MM.1S (cell line): ENCODE data around the gene ZNF791.

Experiments used
- DNase-seq: peaks from one replicate; pipeline ENCODE4 v3.0.0-alpha.2; 2015
- H2AFZ ChIP-seq: fragments of 300-600 bp; sonication (generic); 2 replicates; pipeline ENCODE4 v1.6.0; 2016; ENCODE audit warnings: antibody characterized with exemption, low read length
- H3F3A ChIP-seq: fragments of 300-600 bp; sonication (generic); 2 replicates; pipeline ENCODE4 v1.6.1; 2016; ENCODE audit warnings: mild to moderate bottlenecking, antibody characterized with exemption, low read length, moderate library complexity, mixed read lengths; ENCODE audit not compliant: insufficient read depth
- H3K27ac ChIP-seq: fragments of 300-600 bp; sonication (generic); 2 replicates; pipeline ENCODE4 v1.5.1; 2016; ENCODE audit warnings: mild to moderate bottlenecking, low read length
- H3K27me3 ChIP-seq: fragments of 300-600 bp; sonication (generic); replicated peaks from 2 replicates; pipeline ENCODE4 v1.6.0; 2016; ENCODE audit warnings: low read length; ENCODE audit not compliant: insufficient read depth
- H3K36me3 ChIP-seq: fragments of 300-600 bp; sonication (generic); replicated peaks from 2 replicates; pipeline ENCODE4 v1.6.1; 2016; ENCODE audit warnings: mild to moderate bottlenecking, low read length, mixed read lengths; ENCODE audit not compliant: insufficient read depth
- H3K4me1 ChIP-seq: fragments of 300-600 bp; sonication (generic); 2 replicates; pipeline ENCODE4 v1.6.1; 2016; ENCODE audit warnings: low read length, mixed read lengths
- H3K4me2 ChIP-seq: fragments of 300-600 bp; sonication (generic); 2 replicates; pipeline ENCODE4 v1.6.0; 2016; ENCODE audit warnings: low read depth, low read length
- H3K4me3 ChIP-seq: fragments of 300-600 bp; sonication (generic); 2 replicates; pipeline ENCODE4 v1.5.1; 2016; ENCODE audit warnings: low read length, mixed read lengths
- H3K79me2 ChIP-seq: fragments of 300-600 bp; sonication (generic); 2 replicates; pipeline ENCODE4 v1.6.1; 2016; ENCODE audit warnings: mixed run types, low read length, mixed read lengths
- H3K9ac ChIP-seq: fragments of 300-600 bp; sonication (generic); 2 replicates; pipeline ENCODE4 v1.6.1; 2016; ENCODE audit warnings: low read length, mixed read lengths
- H3K9me2 ChIP-seq: fragments of 300-600 bp; sonication (generic); replicated peaks from 2 replicates; pipeline ENCODE4 v1.6.1; 2016; ENCODE audit warnings: mild to moderate bottlenecking, low read length, mixed read lengths; ENCODE audit not compliant: insufficient read depth
- H3K9me3 ChIP-seq: fragments of 300-600 bp; sonication (generic); replicated peaks from 2 replicates; pipeline ENCODE4 v1.6.1; 2016; ENCODE audit warnings: mild to moderate bottlenecking, low read length, mixed read lengths; ENCODE audit not compliant: insufficient read depth
- H4K20me1 ChIP-seq: fragments of 300-600 bp; sonication (generic); 2 replicates; pipeline ENCODE4 v1.6.1; 2016; ENCODE audit warnings: mild to moderate bottlenecking, low read length, moderate library complexity, mixed read lengths; ENCODE audit not compliant: insufficient read depth
- EZH2 ChIP-seq: fragments of 300-600 bp; sonication (generic); optimal IDR thresholded peaks from 2 replicates; pipeline ENCODE3; 2017; ENCODE audit warnings: low read depth, mild to moderate bottlenecking, antibody characterized with exemption, low read length, mixed read lengths
- EZH2phosphoT487 ChIP-seq: fragments of 300-600 bp; sonication (generic); IDR thresholded peaks from 2 replicates; pipeline ENCODE4 v1.6.1; 2018; ENCODE audit warnings: antibody characterized with exemption, low read length
- TF ChIP-seq, protein P1 (sequence below): fragments of 300-600 bp; sonication (generic); IDR thresholded peaks from 2 replicates; pipeline ENCODE4 v1.5.1; 2016; ENCODE audit warnings: antibody characterized with exemption, low read length, mixed read lengths

The ZNF791 gene

GRCh38 chr19:12580180-12580694 lies 30.5 kb upstream of the ZNF791 start:
- Histone ChIP-seq H3K4me3 (no peak overlapping the region), H3K9ac (no peak overlapping the region), H2AFZ (no peak overlapping the region), H3K9me2 (no peaks in the 10 kb centered on the region), H3K9me3 (no peaks in the 10 kb centered on the region), H3K4me2 (no peak overlapping the region), H3F3A (no peaks in the 10 kb centered on the region), H3K4me1 (0 out of 2 replicates have a peak, but pooled peaks cover 2% of the 10 kb centered on the region), H3K27ac (no peak overlapping the region), H3K36me3 (peaks cover 17% of the 10 kb centered on the region), H3K27me3 (no peaks in the 10 kb centered on the region), H4K20me1 (no peaks in the 10 kb centered on the region), H3K79me2 (no peaks in the 10 kb centered on the region)
- no peak for DNase-seq
- TF ChIP-seq, protein P1, sequence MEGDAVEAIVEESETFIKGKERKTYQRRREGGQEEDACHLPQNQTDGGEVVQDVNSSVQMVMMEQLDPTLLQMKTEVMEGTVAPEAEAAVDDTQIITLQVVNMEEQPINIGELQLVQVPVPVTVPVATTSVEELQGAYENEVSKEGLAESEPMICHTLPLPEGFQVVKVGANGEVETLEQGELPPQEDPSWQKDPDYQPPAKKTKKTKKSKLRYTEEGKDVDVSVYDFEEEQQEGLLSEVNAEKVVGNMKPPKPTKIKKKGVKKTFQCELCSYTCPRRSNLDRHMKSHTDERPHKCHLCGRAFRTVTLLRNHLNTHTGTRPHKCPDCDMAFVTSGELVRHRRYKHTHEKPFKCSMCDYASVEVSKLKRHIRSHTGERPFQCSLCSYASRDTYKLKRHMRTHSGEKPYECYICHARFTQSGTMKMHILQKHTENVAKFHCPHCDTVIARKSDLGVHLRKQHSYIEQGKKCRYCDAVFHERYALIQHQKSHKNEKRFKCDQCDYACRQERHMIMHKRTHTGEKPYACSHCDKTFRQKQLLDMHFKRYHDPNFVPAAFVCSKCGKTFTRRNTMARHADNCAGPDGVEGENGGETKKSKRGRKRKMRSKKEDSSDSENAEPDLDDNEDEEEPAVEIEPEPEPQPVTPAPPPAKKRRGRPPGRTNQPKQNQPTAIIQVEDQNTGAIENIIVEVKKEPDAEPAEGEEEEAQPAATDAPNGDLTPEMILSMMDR = no peak

GRCh38 chr19:12581100-12581499 lies 29.6 kb upstream of the ZNF791 start:
- Histone ChIP-seq H3K36me3 (peaks cover 17% of the 10 kb centered on the region), H3K27me3 (no peaks in the 10 kb centered on the region), H3F3A (no peaks in the 10 kb centered on the region), H4K20me1 (no peaks in the 10 kb centered on the region), H3K27ac (no peak overlapping the region), H2AFZ (no peak overlapping the region), H3K4me1 (no peaks in the 10 kb centered on the region), H3K9ac (no peak overlapping the region), H3K9me2 (no peaks in the 10 kb centered on the region), H3K9me3 (no peaks in the 10 kb centered on the region), H3K4me3 (no peak overlapping the region), H3K79me2 (no peaks in the 10 kb centered on the region), H3K4me2 (no peak overlapping the region)
- TF ChIP-seq EZH2phosphoT487 (no peak), EZH2 (no peak)
- TF ChIP-seq, protein P1 = no peak
- DNase-seq = no peak

GRCh38 chr19:12596485-12596884 lies 14.2 kb upstream of the ZNF791 start:
- Histone ChIP-seq H3K4me1 (no peaks in the 10 kb centered on the region), H3K9me2 (no peaks in the 10 kb centered on the region), H2AFZ (no peak overlapping the region), H3K4me3 (no peak overlapping the region), H3K27ac (no peak overlapping the region), H3K4me2 (no peak overlapping the region), H3F3A (no peaks in the 10 kb centered on the region), H3K36me3 (no peaks in the 10 kb centered on the region), H3K9me3 (no peaks in the 10 kb centered on the region), H4K20me1 (no peaks in the 10 kb centered on the region), H3K9ac (no peak overlapping the region), H3K27me3 (no peaks in the 10 kb centered on the region), H3K79me2 (peaks cover 10% of the 10 kb centered on the region; the same call in 1 of the 2 replicates)
- TF ChIP-seq EZH2phosphoT487 (no peak), EZH2 (no peak)
- TF ChIP-seq, protein P1 = no peak
- no peak for DNase-seq
